Esophagus muscularis mucosa (tissue), 4 donors: ENCODE data around the gene GRIN2D. TPM values are rescaled to one million over a fixed set of nuclear protein-coding genes. Genes with fewer than 3 reads are reported as not detected.

Experiments
- DNase-seq: peaks from one replicate; pipeline ENCODE4 v3.0.0-alpha.2; 2017; ENCODE audit errors: extremely low spot score
- H3K27ac ChIP-seq, 4 donors: fragments of 200-600 bp; sonication (generic); replicated peaks in 1 of 4; 1 replicate in 3 of 4; 2 replicates in 1 of 4; pipeline ENCODE4 v1.5.1; 2016 to 2019; ENCODE audit warnings: mild to moderate bottlenecking in 1 of 4
- H3K27me3 ChIP-seq, 4 donors: fragments of 200-600 bp; sonication (generic); one replicate each; pipeline versions ENCODE4 v1.5.1 to v1.6.0; 2016 to 2019
- H3K36me3 ChIP-seq, 4 donors: fragments of 200-600 bp; sonication (generic); one replicate each; pipeline ENCODE4 v1.5.1; 2016 to 2019
- H3K4me1 ChIP-seq, 4 donors: fragments of 200-600 bp; sonication (generic); one replicate each; pipeline ENCODE4 v1.5.1; 2016 to 2019
- H3K4me3 ChIP-seq, 4 donors: fragments of 200-600 bp; sonication (generic); 1 replicate in 2 of 4; 2 replicates in 2 of 4; pipeline ENCODE4 v1.5.1; 2016 to 2019; ENCODE audit warnings: mild to moderate bottlenecking in 4 of 4, moderate library complexity in 1 of 4
- H3K9me3 ChIP-seq, 4 donors: fragments of 200-600 bp; sonication (generic); 1 replicate in 3 of 4; 2 replicates in 1 of 4; pipeline ENCODE4 v1.5.1; 2016 to 2019
- EP300 ChIP-seq: sonication (generic); formaldehyde crosslinking; IDR thresholded peaks from one replicate; pipeline ENCODE4 v1.6.1; 2017; ENCODE audit warnings: antibody characterized with exemption
- POLR2A ChIP-seq: fragments of 450-650 bp; IDR thresholded peaks from one replicate; pipeline ENCODE4 v1.6.1; 2017; ENCODE audit warnings: antibody characterized with exemption, moderate library complexity, mild to moderate bottlenecking, low read depth
- POLR2AphosphoS5 ChIP-seq, 2 donors: sonication (generic); formaldehyde crosslinking; IDR thresholded peaks; one replicate each; pipeline ENCODE4 v1.6.1; 2017; ENCODE audit warnings: antibody characterized with exemption in 2 of 2
- WGBS: methylation state at CpG from one replicate; pipeline ENCODE4 v1.1.5; 2018; 5-methylcytosine and 5-hydroxymethylcytosine counted together
- intact Hi-C: fragments of 100-400 bp; cut with DNase I; formaldehyde crosslinking; loops from one replicate; pipeline ENCODE4 v1.15.1; 2023
- total RNA-seq, 4 donors: library from RNA; depleted of rRNA; stranded (reverse); fragments of >200 nt; gene quantifications; one replicate each; pipeline versions ENCODE4 v1.1.0 to v1.2.1, GENCODE V29; 2016
- TF ChIP-seq, protein P1 (sequence below), 3 experiments: fragments of 200-600 bp in 2 of 3; fragments of 450-650 bp in 1 of 3; sonication (generic) in 2 of 3; IDR thresholded peaks; one replicate each; pipeline ENCODE4 v1.5.1; 2017 to 2019; ENCODE audit warnings: antibody characterized with exemption in 3 of 3, mild to moderate bottlenecking in 2 of 3, moderate library complexity in 1 of 3

The GRIN2D gene
- total RNA-seq, 4 donors from 2014 or later: 0.19 to 0.42 (median 0.37) TPM

DNA sequence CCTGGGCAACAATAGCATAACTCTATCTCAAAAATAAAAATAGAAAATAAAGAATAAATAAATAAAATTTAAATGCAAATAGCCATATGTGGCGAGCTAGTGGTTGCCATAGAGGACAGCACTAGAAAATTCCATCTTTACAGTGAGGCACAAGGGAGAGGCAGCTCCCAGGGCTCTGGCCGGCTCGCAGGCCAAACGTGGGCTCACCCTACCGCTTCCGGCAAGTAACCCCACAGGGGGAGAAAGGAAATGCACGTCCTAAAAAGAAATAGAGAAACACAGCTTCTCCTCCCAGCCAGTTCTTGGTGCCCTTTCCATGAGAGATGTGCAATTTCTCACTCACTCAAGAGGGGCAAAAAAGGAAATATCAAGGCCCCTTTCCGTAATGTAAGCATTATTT, 39.9 kb downstream of the GRIN2D start:
- Histone ChIP-seq H3K36me3 (no peaks in the 10 kb centered on the region), H3K27ac (no peak overlapping the region), H3K4me3 (no peak overlapping the region), H3K9me3 (no peaks in the 10 kb centered on the region), H3K4me1 (no peaks in the 10 kb centered on the region), H3K27me3 (peaks cover 0 to 38% (median 2%) of the 10 kb centered on the region in 4 donors)
- DNase-seq: no peak
- intact Hi-C loops: no loop called here
- TF ChIP-seq POLR2A: no peak
- TF ChIP-seq POLR2AphosphoS5 (IDR thresholded peaks at IDR 0.05): no peak
- TF ChIP-seq, protein P1, sequence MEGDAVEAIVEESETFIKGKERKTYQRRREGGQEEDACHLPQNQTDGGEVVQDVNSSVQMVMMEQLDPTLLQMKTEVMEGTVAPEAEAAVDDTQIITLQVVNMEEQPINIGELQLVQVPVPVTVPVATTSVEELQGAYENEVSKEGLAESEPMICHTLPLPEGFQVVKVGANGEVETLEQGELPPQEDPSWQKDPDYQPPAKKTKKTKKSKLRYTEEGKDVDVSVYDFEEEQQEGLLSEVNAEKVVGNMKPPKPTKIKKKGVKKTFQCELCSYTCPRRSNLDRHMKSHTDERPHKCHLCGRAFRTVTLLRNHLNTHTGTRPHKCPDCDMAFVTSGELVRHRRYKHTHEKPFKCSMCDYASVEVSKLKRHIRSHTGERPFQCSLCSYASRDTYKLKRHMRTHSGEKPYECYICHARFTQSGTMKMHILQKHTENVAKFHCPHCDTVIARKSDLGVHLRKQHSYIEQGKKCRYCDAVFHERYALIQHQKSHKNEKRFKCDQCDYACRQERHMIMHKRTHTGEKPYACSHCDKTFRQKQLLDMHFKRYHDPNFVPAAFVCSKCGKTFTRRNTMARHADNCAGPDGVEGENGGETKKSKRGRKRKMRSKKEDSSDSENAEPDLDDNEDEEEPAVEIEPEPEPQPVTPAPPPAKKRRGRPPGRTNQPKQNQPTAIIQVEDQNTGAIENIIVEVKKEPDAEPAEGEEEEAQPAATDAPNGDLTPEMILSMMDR (IDR thresholded peaks at IDR 0.05): no peak
- no peak for TF ChIP-seq EP300
- WGBS: 72% methylated on average over 8 of the region's 8 CpGs

DNA sequence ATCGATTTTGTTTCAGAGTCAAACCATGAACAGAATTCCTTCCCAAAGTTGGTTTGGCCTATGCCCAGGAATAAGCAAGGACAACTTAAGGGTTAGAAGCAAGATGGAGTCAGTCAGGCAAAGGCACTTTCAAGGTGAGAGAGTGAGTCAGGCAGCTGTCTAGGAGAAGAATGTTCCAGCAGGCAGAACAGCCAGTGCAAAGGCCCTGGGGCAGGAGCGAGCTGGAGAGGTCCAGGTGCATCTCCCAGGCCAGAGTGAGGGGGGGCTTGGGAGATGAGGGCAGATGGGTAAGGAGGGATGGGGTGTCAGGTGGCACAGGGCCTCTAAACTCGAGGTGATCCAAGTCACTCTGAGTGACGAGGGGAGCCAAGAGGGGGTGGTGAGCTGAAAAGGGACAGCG, 43.1 kb downstream of the GRIN2D start:
- Histone ChIP-seq H3K27me3 (peaks cover 0 to 68% (median 7%) of the 10 kb centered on the region in 4 donors), H3K36me3 (peaks cover 0 to under 1% (median 0%) of the 10 kb centered on the region in 4 donors), H3K4me3 (no peak overlapping the region), H3K9me3 (no peaks in the 10 kb centered on the region), H3K4me1 (no peaks in the 10 kb centered on the region), H3K27ac (no peak overlapping the region)
- WGBS: 82% methylated on average over 5 of the region's 5 CpGs
- no peak for DNase-seq
- intact Hi-C loops: no loop called here
- no peak for TF ChIP-seq EP300
- no peak for TF ChIP-seq POLR2A
- TF ChIP-seq POLR2AphosphoS5 (IDR thresholded peaks at IDR 0.05): no peak
- TF ChIP-seq, protein P1 (IDR thresholded peaks at IDR 0.05): no peak

DNA sequence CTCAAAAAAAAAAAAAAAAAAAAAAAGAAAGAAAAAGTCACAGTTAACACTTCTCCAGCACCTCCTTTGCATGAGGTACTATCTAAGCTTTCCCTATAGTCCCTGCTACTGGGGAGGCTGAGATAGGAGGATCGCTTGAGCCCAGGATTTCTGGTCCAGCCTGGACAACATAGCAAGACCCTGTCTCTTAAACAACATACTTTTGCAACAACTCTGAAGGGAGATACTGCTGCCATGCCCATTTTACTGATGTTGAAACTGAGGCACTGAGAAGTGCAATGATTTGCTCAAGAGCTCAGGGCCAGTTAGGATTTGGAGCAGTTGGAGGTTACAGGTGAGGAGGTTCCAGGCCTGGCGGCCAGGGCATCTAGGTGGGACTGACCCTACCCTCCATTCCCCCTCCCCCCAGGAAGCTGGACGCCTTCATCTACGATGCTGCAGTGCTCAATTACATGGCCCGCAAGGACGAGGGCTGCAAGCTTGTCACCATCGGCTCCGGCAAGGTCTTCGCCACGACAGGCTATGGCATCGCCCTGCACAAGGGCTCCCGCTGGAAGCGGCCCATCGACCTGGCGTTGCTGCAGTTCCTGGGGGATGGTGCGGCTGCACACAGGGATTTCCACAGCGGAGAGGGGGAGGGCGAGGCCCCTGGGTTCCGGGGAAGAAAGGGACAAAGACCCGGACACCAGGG, 48.0 kb downstream of the GRIN2D start:
- Histone ChIP-seq H3K9me3 (no peaks in the 10 kb centered on the region), H3K4me3 (no peak overlapping the region), H3K36me3 (peaks cover 0 to 3% (median 0%) of the 10 kb centered on the region in 4 donors), H3K27ac (no peak overlapping the region), H3K4me1 (peaks cover 20 to 35% (median 26%) of the 10 kb centered on the region in 4 donors), H3K27me3 (peaks cover 4 to 76% (median 24%) of the 10 kb centered on the region in 4 donors)
- WGBS: 94% methylated on average over 14 of the region's 20 CpGs
- DNase-seq: no peak
- no peak for TF ChIP-seq POLR2A
- TF ChIP-seq, protein P1 (IDR thresholded peaks at IDR 0.05): no peak
- no peak for TF ChIP-seq POLR2AphosphoS5 (IDR thresholded peaks at IDR 0.05)
- no peak for TF ChIP-seq EP300
- intact Hi-C loops: no loop called here

DNA sequence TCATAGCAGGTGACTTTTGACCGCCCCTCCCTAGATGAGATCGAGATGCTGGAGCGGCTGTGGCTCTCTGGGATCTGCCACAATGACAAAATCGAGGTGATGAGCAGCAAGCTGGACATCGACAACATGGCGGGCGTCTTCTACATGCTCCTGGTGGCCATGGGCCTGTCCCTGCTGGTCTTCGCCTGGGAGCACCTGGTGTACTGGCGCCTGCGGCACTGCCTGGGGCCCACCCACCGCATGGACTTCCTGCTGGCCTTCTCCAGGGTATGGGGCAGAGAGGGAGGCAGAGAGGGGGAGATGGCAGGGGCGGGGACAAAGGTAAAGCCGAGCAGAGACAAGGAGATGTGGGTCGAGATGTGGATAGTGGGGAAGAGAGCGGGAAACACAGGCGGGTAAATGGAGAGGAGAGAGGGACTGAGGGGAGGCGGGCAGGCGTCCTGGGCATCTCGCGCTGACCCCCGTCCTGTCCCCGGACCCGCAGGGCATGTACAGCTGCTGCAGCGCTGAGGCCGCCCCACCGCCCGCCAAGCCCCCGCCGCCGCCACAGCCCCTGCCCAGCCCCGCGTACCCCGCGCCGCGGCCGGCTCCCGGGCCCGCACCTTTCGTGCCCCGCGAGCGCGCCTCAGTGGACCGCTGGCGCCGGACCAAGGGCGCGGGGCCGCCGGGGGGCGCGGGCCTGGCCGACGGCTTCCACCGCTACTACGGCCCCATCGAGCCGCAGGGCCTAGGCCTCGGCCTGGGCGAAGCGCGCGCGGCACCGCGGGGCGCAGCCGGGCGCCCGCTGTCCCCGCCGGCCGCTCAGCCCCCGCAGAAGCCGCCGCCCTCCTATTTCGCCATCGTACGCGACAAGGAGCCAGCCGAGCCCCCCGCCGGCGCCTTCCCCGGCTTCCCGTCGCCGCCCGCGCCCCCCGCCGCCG, 48.9 kb downstream of the GRIN2D start:
- Histone ChIP-seq H3K27ac (no peak overlapping the region), H3K4me3 (no peak overlapping the region), H3K36me3 (peaks cover 2 to 10% (median 4%) of the 10 kb centered on the region in 4 donors), H3K9me3 (no peaks in the 10 kb centered on the region), H3K4me1 (peaks cover 22 to 38% (median 31%) of the 10 kb centered on the region in 4 donors), H3K27me3 (peaks cover 4 to 67% (median 24%) of the 10 kb centered on the region in 4 donors)
- no peak for TF ChIP-seq EP300
- no peak for TF ChIP-seq POLR2A
- TF ChIP-seq, protein P1 (IDR thresholded peaks at IDR 0.05): no peak
- TF ChIP-seq POLR2AphosphoS5 (IDR thresholded peaks at IDR 0.05): no peak
- 65% methylated on average over 33 of the region's 94 CpGs for WGBS
- DNase-seq: no peak
- intact Hi-C loops: no loop called here
